HG02840 (cell line): ENCODE data around the gene RAB4B.
"Not testable (repeated sequence)": the region's sequence is repeated elsewhere in the genome, so short reads cannot be mapped to it uniquely, and the experiment has no call there.

Experiments
- ATAC-seq: cut with Tn5 transposase; IDR thresholded peaks from one replicate; pipeline ENCODE4 v1.9.1; 2021; ENCODE audit warnings: mild to moderate bottlenecking, moderate library complexity, moderate number of reproducible peaks; ENCODE audit not compliant: unreplicated experiment, low FRiP score

Gene RAB4B

GRCh38 chr19:40838477-40838876, 60.4 kb downstream of the RAB4B start:
- ATAC-seq = not testable (repeated sequence)

- not testable (repeated sequence) for ATAC-seq
These were observed 64.0 kb downstream of the RAB4B start for GRCh38 chr19:40842012-40842411.

DNA sequence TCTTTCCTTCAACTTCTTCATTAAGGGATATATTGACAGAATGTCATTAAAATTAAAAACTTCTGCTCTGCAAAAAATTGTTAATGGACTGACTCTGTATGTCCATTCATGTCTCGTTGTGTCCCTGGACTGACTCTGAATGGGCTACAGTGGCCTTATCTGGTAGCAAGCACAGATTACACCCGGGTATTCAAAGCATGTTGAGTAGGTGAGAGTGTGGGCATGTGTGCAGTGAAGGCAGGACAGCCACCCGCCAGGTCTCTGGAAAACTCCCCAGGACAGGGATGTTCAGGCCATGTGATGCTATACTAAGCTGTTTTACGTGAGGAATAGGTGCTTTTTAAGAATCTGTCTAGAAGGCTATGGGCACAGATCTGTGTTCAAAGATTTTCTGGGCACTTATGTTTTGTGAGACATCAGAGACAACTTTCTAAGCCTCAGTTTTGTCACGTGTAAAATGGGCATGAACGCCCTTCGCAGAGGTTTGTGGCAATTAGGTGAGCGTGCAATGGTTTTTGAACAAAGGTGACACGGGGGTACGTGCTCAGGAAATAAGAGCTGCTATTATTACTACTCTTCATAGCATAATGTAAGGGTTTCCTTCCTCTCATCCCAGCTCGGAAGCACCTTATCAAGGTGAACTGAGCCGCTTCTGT, 65.1 kb downstream of the RAB4B start:
- ATAC-seq = not testable (repeated sequence)

GRCh38 chr19:40843653-40844052, 65.6 kb downstream of the RAB4B start:
- ATAC-seq = not testable (repeated sequence)
